Neural progenitor cell (in vitro differentiated cells): ENCODE results near the gene PCA3.
A peak's percentile ranks its signal among the peaks of the same experiment; 100 is the strongest.

Source experiments
- CTCF ChIP-seq: fragments of 200-600 bp; sonication (generic); IDR thresholded peaks from 2 replicates; pipeline ENCODE4 v1.5.1; 2017; ENCODE audit warnings: antibody characterized with exemption, mild to moderate bottlenecking
- EZH2phosphoT487 ChIP-seq: fragments of 200-600 bp; sonication (generic); IDR thresholded peaks from 2 replicates; pipeline ENCODE4 v1.6.1; 2017; ENCODE audit warnings: antibody characterized with exemption

- TF ChIP-seq CTCF = peak; percentile 45
- TF ChIP-seq EZH2phosphoT487 = no peak
These were observed 2.8 kb upstream of the PCA3 start for GRCh38 chr9:76761448-76761847.
